ENCODE data around the gene SHBG.

DNA sequence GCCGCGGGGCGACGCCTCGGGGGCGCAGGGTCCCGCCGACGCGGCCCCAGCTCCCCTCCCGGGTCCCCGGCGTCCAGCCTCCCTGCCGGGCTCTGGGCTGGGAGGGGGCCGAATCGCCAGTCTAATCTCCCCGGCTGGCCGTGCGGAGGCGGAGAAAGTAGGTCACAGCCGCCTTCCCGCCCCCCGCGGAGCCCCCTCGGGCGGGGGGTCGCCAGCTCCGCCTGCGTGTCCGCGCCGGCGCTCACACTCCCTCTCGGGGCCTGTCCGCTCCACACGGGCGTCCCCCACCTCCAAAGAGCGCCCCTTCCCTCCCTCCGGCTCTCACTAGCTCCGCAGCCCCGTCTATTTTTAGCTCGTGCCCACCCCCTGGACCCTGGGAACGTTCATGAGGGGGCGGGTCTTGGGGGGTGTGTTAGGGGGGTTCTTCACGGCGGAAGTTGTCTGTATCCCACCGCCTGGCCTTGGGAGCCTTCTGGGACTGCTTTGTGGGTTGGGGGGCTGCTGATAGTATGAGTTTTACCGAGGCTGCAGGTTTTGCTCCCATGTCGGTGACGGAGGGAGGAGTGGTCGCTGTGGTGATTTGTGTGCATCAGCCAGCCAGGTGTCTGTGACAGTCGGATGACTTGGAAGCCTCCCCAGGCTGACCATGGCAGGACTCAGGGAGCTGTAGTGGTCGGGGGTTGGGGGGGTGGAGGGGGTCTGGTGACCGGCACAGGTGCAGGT is 21.9 kb downstream of the SHBG start:
- TF ChIP-seq POLR2A (IDR thresholded peaks at IDR 0.05) = no peak
- TF ChIP-seq, protein P1, sequence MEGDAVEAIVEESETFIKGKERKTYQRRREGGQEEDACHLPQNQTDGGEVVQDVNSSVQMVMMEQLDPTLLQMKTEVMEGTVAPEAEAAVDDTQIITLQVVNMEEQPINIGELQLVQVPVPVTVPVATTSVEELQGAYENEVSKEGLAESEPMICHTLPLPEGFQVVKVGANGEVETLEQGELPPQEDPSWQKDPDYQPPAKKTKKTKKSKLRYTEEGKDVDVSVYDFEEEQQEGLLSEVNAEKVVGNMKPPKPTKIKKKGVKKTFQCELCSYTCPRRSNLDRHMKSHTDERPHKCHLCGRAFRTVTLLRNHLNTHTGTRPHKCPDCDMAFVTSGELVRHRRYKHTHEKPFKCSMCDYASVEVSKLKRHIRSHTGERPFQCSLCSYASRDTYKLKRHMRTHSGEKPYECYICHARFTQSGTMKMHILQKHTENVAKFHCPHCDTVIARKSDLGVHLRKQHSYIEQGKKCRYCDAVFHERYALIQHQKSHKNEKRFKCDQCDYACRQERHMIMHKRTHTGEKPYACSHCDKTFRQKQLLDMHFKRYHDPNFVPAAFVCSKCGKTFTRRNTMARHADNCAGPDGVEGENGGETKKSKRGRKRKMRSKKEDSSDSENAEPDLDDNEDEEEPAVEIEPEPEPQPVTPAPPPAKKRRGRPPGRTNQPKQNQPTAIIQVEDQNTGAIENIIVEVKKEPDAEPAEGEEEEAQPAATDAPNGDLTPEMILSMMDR (IDR thresholded peaks at IDR 0.05) = no peak

Data from Peyer's patch (tissue), 4 donors.